AG04450 (cell line): ENCODE results near the gene STX16. TPM values are rescaled to one million over a fixed set of nuclear protein-coding genes. Genes with fewer than 3 reads are reported as not detected.

Experiments used
- CTCF ChIA-PET: fragments of 300-600, 350-600 bp; formaldehyde crosslinking; extraction: SDS; loops from one replicate; lab custom pipeline; 2022; ENCODE audit warnings: antibody characterized with exemption, inconsistent platforms; lab: Charles Lee
- POLR2A ChIA-PET: fragments of 350-600 bp; formaldehyde crosslinking; extraction: SDS; loops from one replicate; lab custom pipeline; 2021; ENCODE audit warnings: antibody characterized with exemption, inconsistent platforms; lab: Yijun Ruan, JAX
- DNase-seq: peaks from one replicate; pipeline ENCODE4 v3.0.0-alpha.2; 2011; ENCODE audit warnings: low read depth, low spot score
- H3K27ac ChIP-seq: one replicate; pipeline ENCODE4 v1.5.1; 2012; ENCODE audit warnings: low read depth, low read length, control low read depth
- H3K27me3 ChIP-seq: one replicate; pipeline ENCODE4 v1.6.0; 2012; ENCODE audit warnings: low read length; ENCODE audit not compliant: control insufficient read depth, insufficient read depth
- H3K4me3 ChIP-seq: 2 replicates; pipeline ENCODE4 v1.5.1; 2011; ENCODE audit warnings: mild to moderate bottlenecking, low read depth, low read length, control low read depth
- H3K9me3 ChIP-seq: 2 replicates; pipeline ENCODE4 v1.5.1; 2012; ENCODE audit warnings: low read length; ENCODE audit not compliant: control insufficient read depth, insufficient read depth
- CTCF ChIP-seq: IDR thresholded peaks from 2 replicates; pipeline ENCODE4 v1.5.1; 2011; ENCODE audit warnings: low read depth, low read length, control low read depth, inconsistent platforms
- polyA plus RNA-seq: library from polyadenylated mRNA; depleted of rRNA; stranded (reverse); fragments of >200 nt; gene quantifications from 2 replicates; pipeline ENCODE4 v1.2.3, GENCODE V29; 2011

The STX16 gene
- polyA plus RNA-seq, 1 experiment: 51.9 TPM

DNA sequence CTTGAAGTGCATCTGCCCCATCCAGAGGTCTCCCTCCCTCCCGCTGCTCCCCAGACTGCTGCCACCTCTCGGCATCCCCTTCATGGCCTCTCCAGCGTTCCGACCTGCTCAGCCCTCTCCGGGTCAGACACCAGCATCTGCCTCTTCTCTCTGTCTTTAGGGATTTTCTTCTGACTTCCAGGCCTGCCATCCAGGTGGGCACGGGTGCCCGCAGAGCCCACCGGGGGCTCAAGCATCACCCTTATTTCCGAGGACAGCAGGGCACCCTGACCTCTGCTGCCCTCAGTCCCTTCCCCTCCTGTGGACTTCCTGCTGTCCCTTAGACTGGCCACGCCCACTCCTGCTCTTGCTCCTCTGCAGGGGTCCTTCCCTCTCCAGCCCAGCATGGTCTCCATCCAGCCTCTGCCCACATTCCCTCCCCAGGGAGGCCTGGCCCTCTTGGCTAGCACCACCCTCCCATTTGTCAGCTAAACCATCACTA is 44.9 kb downstream of the STX16 start:
- H3K4me3 ChIP-seq: no peak overlapping the region
- no peak for DNase-seq
- CTCF ChIA-PET: no interaction called here
- H3K9me3 ChIP-seq: peaks cover 6% of the 10 kb centered on the region; the same call in 1 of the 2 replicates
- no peaks in the 10 kb centered on the region for H3K27me3 ChIP-seq
- no peak overlapping the region for H3K27ac ChIP-seq
- no peak for TF ChIP-seq CTCF
- POLR2A ChIA-PET: no interaction called here

DNA sequence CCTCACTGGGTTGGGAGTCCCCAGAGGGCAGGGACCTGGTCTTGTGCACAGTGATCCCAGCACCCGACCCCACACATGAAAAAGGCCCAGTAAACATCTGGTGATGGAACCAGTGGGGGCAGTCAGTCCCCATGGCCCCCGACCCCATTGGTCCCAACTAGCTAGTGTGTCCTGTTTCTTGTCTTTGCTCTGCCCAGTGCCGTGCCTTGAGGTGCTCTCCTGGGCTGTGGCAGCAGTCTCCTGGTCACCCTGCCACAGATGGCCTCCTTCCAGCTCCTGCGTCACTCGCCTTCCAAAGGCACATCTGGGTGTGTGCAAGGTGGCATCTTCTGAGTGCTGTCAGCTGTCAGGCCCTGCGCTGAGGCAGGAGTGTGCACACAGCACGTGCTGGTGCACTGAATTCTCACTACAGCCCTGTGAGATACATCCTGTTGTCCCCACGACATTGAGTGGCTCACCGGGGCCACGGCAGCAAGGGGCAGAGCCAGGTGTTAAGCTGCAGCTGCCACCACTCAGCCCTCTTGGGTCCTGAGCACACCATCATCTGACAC is 45.4 kb downstream of the STX16 start:
- Histone ChIP-seq H3K9me3 (peaks cover 6% of the 10 kb centered on the region; the same call in 1 of the 2 replicates), H3K27me3 (no peaks in the 10 kb centered on the region), H3K27ac (no peak overlapping the region), H3K4me3 (no peak overlapping the region)
- TF ChIP-seq CTCF: no peak
- no peak for DNase-seq
- ChIA-PET CTCF (no interaction called here), POLR2A (no interaction called here)

GRCh38 chr20:58697201-58697866 is 46.3 kb downstream of the STX16 start:
- no peak for TF ChIP-seq CTCF
- H3K27me3 ChIP-seq: no peaks in the 10 kb centered on the region
- ChIA-PET POLR2A (no interaction called here), CTCF (no interaction called here)
- no peak overlapping the region for H3K27ac ChIP-seq
- no peak overlapping the region for H3K4me3 ChIP-seq
- peaks cover 6% of the 10 kb centered on the region; the same call in 1 of the 2 replicates for H3K9me3 ChIP-seq
- no peak for DNase-seq

DNA sequence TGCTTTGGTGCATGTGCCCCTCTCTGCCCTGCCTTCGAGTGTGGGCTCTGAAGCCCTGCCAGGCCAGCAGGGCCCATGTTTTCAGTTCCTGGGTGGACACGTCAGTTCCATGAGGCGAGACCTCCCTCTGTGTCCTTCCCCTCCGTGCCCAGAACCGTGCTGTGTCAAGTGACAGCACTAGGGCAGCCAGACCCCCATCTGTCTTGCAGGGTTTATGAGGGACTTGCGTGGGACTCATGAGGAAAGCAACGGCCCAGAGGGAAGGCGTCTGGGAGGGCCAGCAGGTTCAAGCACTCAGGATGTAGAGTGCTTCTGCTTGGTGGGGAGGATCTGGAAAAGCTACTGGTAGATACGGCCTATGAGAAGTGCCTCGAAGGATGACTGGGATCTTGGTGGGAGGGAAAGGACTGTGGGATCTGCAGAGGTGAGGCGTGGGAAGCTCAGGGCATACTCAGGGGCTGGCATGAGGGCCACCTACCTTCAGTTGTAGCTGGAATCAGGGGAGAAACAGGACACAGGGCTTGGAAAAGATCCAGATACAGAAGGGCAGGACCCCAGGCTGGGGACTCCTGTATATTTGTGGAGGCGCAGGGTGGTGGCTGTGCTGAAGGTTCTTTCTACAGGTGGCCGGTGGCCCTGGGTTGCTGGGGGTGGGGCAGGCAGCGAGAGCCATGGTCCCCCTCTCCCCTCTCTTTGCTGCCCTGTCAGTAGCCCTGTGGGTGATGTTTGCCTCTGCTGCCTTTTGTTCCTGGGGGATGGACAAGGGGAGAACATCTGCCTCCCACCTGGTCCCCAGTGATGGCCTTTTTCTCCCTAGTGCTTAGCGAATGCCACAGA is 47.0 kb downstream of the STX16 start:
- no peak for TF ChIP-seq CTCF
- Histone ChIP-seq H3K4me3 (no peak overlapping the region), H3K27ac (no peak overlapping the region), H3K27me3 (no peaks in the 10 kb centered on the region), H3K9me3 (peaks cover 6% of the 10 kb centered on the region; the same call in 1 of the 2 replicates)
- ChIA-PET POLR2A (no interaction called here), CTCF (no interaction called here)
- no peak for DNase-seq
